ENCODE measurements around the gene MACROH2A1.

The MACROH2A1 gene

DNA sequence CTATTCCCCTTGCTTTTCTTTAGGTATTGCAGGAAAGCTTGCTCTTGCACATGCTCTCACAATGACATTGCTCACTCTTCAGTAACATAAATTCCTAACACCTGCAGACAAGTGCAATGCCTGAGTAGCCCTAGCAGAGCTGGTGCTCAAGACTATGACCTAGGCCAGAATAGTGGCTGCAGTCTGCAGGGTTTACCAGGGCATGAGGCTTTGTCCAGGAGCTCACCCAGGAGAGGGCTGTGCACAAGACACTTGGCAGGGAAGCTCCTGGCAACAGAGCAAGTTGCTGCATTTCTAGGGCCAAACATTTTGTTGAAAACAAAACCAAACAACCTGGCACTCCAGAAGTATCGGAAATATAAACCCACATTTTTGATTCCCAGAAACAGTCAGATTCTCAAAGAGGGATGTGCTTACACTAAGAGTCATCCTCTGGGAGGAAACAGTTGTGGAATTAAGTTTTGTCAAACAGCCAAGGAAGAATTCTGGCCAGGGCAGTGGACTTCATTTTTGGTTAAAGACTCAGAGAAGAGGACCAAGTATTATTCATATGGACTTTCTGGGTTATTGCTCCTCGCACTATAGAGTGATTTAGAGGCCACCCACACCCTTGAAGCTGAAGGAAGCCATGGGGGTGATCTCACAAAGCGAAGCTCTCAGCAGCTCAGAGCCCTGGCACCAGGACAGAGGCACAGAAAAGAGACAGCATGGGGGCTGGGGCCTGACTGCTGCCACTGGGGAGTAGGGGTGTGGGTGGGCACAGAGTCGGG, 44.9 kb downstream of the MACROH2A1 start:
- TF ChIP-seq CREB1 (IDR thresholded peaks at IDR 0.05; ENCODE audit: low read depth), result no peak
- no peak for TF ChIP-seq USF1 (IDR thresholded peaks at IDR 0.05)
- TF ChIP-seq RAD21 (IDR thresholded peaks at IDR 0.05; ENCODE audit: low read depth), result no peak
- TF ChIP-seq REST (IDR thresholded peaks at IDR 0.05; ENCODE audit: low read depth), result no peak
- no peak for TF ChIP-seq TCF12 (IDR thresholded peaks at IDR 0.05; ENCODE audit: low read depth)
- TF ChIP-seq FOXM1 (IDR thresholded peaks at IDR 0.05; ENCODE audit: borderline replicate concordance, low read depth), result no peak
- no peak for TF ChIP-seq TEAD4 (IDR thresholded peaks at IDR 0.05)
- TF ChIP-seq YY1 (IDR thresholded peaks at IDR 0.05; ENCODE audit: low read depth), result no peak
- no peak for TF ChIP-seq EGR1 (IDR thresholded peaks at IDR 0.05)
- no peak for TF ChIP-seq EP300 (IDR thresholded peaks at IDR 0.05; ENCODE audit: borderline replicate concordance)

DNA sequence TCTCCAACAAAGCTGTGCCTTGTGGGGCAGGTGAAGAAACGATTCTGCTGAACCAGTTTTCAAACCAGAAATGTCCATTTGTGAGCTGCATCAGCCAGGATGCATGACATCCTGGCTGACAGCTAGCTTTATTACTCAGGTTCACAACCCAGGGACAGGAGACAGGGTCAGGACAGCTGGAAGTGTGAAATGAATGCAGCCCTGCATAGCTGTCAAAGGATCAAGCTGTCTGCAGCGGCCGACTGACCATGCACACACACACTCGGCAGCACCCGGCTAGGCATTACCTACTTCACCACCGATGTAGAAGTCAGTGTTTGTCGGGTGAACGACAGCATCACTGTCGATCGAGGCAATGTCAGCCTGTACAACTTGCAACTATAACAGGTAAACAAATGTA, 48.5 kb downstream of the MACROH2A1 start:
- TF ChIP-seq EP300 (IDR thresholded peaks at IDR 0.05; ENCODE audit: borderline replicate concordance) (no peak), FOXM1 (IDR thresholded peaks at IDR 0.05; ENCODE audit: borderline replicate concordance, low read depth) (no peak), CREB1 (IDR thresholded peaks at IDR 0.05; ENCODE audit: low read depth) (no peak), MAX (IDR thresholded peaks at IDR 0.05) (no peak), TCF12 (IDR thresholded peaks at IDR 0.05; ENCODE audit: low read depth) (no peak), NFIC (IDR thresholded peaks at IDR 0.05) (no peak), REST (IDR thresholded peaks at IDR 0.05; ENCODE audit: low read depth) (no peak), YY1 (IDR thresholded peaks at IDR 0.05; ENCODE audit: low read depth) (no peak), TAF1 (IDR thresholded peaks at IDR 0.05; ENCODE audit: low read depth) (no peak), USF1 (IDR thresholded peaks at IDR 0.05) (no peak), TEAD4 (IDR thresholded peaks at IDR 0.05) (no peak), RAD21 (IDR thresholded peaks at IDR 0.05; ENCODE audit: low read depth) (no peak), CEBPB (IDR thresholded peaks at IDR 0.05) (no peak), EGR1 (IDR thresholded peaks at IDR 0.05) (no peak), ZBTB7A (IDR thresholded peaks at IDR 0.05; ENCODE audit: low read depth) (no peak)

DNA sequence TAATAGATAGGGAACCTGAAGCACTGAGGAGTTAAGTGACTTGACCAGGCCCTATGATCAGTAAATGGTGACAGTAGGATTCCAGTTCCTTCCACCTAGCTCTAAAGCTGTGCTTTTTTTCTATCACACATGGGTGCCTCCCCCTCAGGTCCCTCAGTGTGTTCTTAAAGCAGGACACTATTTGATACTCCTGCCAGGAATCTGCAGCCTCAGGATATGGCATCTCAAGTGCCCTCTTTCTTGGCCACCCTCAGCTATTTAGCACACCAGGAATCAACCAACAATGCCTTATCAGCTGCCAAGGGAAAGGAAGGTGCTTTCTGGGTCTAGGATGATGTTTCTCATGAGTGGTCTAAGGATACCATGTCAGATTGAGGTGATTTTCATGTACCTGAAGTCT, 49.1 kb downstream of the MACROH2A1 start:
- TF ChIP-seq RAD21 (IDR thresholded peaks at IDR 0.05; ENCODE audit: low read depth) (no peak), USF1 (IDR thresholded peaks at IDR 0.05) (no peak), REST (IDR thresholded peaks at IDR 0.05; ENCODE audit: low read depth) (no peak), CREB1 (IDR thresholded peaks at IDR 0.05; ENCODE audit: low read depth) (no peak), FOXM1 (IDR thresholded peaks at IDR 0.05; ENCODE audit: borderline replicate concordance, low read depth) (no peak), TAF1 (IDR thresholded peaks at IDR 0.05; ENCODE audit: low read depth) (no peak), EP300 (IDR thresholded peaks at IDR 0.05; ENCODE audit: borderline replicate concordance) (no peak), EGR1 (IDR thresholded peaks at IDR 0.05) (no peak), YY1 (IDR thresholded peaks at IDR 0.05; ENCODE audit: low read depth) (no peak), NFIC (IDR thresholded peaks at IDR 0.05) (no peak), TEAD4 (IDR thresholded peaks at IDR 0.05) (no peak), CEBPB (IDR thresholded peaks at IDR 0.05) (no peak), MAX (IDR thresholded peaks at IDR 0.05) (no peak), TCF12 (IDR thresholded peaks at IDR 0.05; ENCODE audit: low read depth) (no peak), ZBTB7A (IDR thresholded peaks at IDR 0.05; ENCODE audit: low read depth) (no peak)

All from Ishikawa (cell line).